ENCODE results near the gene PLD1. TPM values are rescaled to one million over a fixed set of nuclear protein-coding genes. Genes with fewer than 3 reads are reported as not detected.
A peak's percentile ranks its signal among the peaks of the same experiment; 100 is the strongest.

PLD1 gene
- total RNA-seq, 4 donors from 2014 or later: 52.1 to 88.3 (median 77.4) TPM

GRCh38 chr3:171842864-171843518 is 32.7 kb upstream of the PLD1 start, which contains the start of gene TMEM212:
Gene TMEM212 (plus strand): TSS chr3:171843349. CDS start chr3:171843384, 35 bp downstream.
- Histone ChIP-seq H3K4me1 (peaks cover 0 to 12% (median 0%) of the 10 kb centered on the region in 4 donors), H3K27me3 (no peaks in the 10 kb centered on the region), H3K27ac (peak within 1 kb of the TSS in 3 of 4 donors; percentile 17 to 40 (median 38)), H3K9me3 (no peaks in the 10 kb centered on the region), H3K4me3 (no peak within 1 kb of the TSS), H3K36me3 (no peaks in the 10 kb centered on the region)
- intact Hi-C loops (cut with DNase I; ENCODE audit: low total_unique reads): no loop called here
- TF ChIP-seq EP300 (IDR thresholded peaks at IDR 0.05; ENCODE audit: low read depth): no peak
- no peak for TF ChIP-seq CTCF (IDR thresholded peaks at IDR 0.05)
- no peak for TF ChIP-seq POLR2A (IDR thresholded peaks at IDR 0.05)
- no peak for TF ChIP-seq POLR2AphosphoS5 (IDR thresholded peaks at IDR 0.05)
- 57 to 67% methylated on average over 5 of the region's 5 CpGs for WGBS, 2 donors (ENCODE audit: low coverage in 1 of 2)
- in situ Hi-C loops (cut with MboI; ENCODE audit: low pct_ligation_motif_present in 1 of 4, low pct_unique_long_range_greater_than_20kb in 1 of 4, low sequenced_read_pairs in 3 of 4): loop anchor here in 2 of 4 donors (25.0 kb wide), 2 partner anchors 206 to 494 kb away; no protein-coding TSS in a partner anchor
- no peak for DNase-seq

GRCh38 chr3:171841620-171842000 is 31.3 kb upstream of the PLD1 start:
- Histone ChIP-seq H3K36me3 (no peaks in the 10 kb centered on the region), H3K4me3 (no peak overlapping the region), H3K4me1 (peaks cover 0 to 15% (median 0%) of the 10 kb centered on the region in 4 donors), H3K9me3 (no peaks in the 10 kb centered on the region), H3K27me3 (no peaks in the 10 kb centered on the region), H3K27ac (no peak overlapping the region)
- WGBS, 2 donors (ENCODE audit: low coverage in 1 of 2): 87 to 88% methylated on average over 1 of the region's 1 CpG
- in situ Hi-C loops (cut with MboI; ENCODE audit: low pct_ligation_motif_present in 1 of 4, low pct_unique_long_range_greater_than_20kb in 1 of 4, low sequenced_read_pairs in 3 of 4) (loop anchor here in 2 of 4 donors (25.0 kb wide), 2 partner anchors 204 to 496 kb away; no protein-coding TSS in a partner anchor), intact Hi-C loops (cut with DNase I; ENCODE audit: low total_unique reads) (no loop called here)
- DNase-seq: no peak
- TF ChIP-seq POLR2AphosphoS5 (IDR thresholded peaks at IDR 0.05): no peak
- no peak for TF ChIP-seq POLR2A (IDR thresholded peaks at IDR 0.05)
- no peak for TF ChIP-seq EP300 (IDR thresholded peaks at IDR 0.05; ENCODE audit: low read depth)
- no peak for TF ChIP-seq CTCF (IDR thresholded peaks at IDR 0.05)

- 75 to 82% methylated on average over 3 to 6 of the region's 6 CpGs for WGBS, 2 donors (ENCODE audit: low coverage in 1 of 2)
- Histone ChIP-seq H3K36me3 (no peaks in the 10 kb centered on the region), H3K4me3 (no peak overlapping the region), H3K4me1 (peaks cover 0 to 15% (median 0%) of the 10 kb centered on the region in 4 donors), H3K27me3 (no peaks in the 10 kb centered on the region), H3K27ac (no peak overlapping the region), H3K9me3 (no peaks in the 10 kb centered on the region)
- no peak for TF ChIP-seq EP300 (IDR thresholded peaks at IDR 0.05; ENCODE audit: low read depth)
- TF ChIP-seq POLR2AphosphoS5 (IDR thresholded peaks at IDR 0.05): no peak
- TF ChIP-seq POLR2A (IDR thresholded peaks at IDR 0.05): no peak
- no peak for TF ChIP-seq CTCF (IDR thresholded peaks at IDR 0.05)
- intact Hi-C loops (cut with DNase I; ENCODE audit: low total_unique reads) (no loop called here), in situ Hi-C loops (cut with MboI; ENCODE audit: low pct_ligation_motif_present in 1 of 4, low pct_unique_long_range_greater_than_20kb in 1 of 4, low sequenced_read_pairs in 3 of 4) (loop anchor here in 2 of 4 donors (25.0 kb wide), 2 partner anchors 204 to 496 kb away; no protein-coding TSS in a partner anchor)
- no peak for DNase-seq
These were observed 30.7 kb upstream of the PLD1 start for GRCh38 chr3:171840811-171841619.

GRCh38 chr3:171840445-171840810 is 30.1 kb upstream of the PLD1 start:
- H3K27ac ChIP-seq: no peak overlapping the region
- in situ Hi-C loops (cut with MboI; ENCODE audit: low pct_ligation_motif_present in 1 of 4, low pct_unique_long_range_greater_than_20kb in 1 of 4, low sequenced_read_pairs in 3 of 4): loop anchor here in 2 of 4 donors (25.0 kb wide), 2 partner anchors 203 to 497 kb away; no protein-coding TSS in a partner anchor

More at GRCh38 chr3:171840445-171840810, 30.1 kb upstream of the PLD1 start:
- intact Hi-C loops (cut with DNase I; ENCODE audit: low total_unique reads): no loop called here
- no peaks in the 10 kb centered on the region for H3K27me3 ChIP-seq
- TF ChIP-seq EP300 (IDR thresholded peaks at IDR 0.05; ENCODE audit: low read depth) (no peak), POLR2A (IDR thresholded peaks at IDR 0.05) (no peak), CTCF (IDR thresholded peaks at IDR 0.05) (no peak), POLR2AphosphoS5 (IDR thresholded peaks at IDR 0.05) (no peak)
- H3K4me1 ChIP-seq: peaks cover 0 to 15% (median 0%) of the 10 kb centered on the region in 4 donors
- DNase-seq: no peak
- H3K9me3 ChIP-seq: no peaks in the 10 kb centered on the region
- no peaks in the 10 kb centered on the region for H3K36me3 ChIP-seq
- no peak overlapping the region for H3K4me3 ChIP-seq
- 56 to 100% methylated on average over 1 to 2 of the region's 2 CpGs for WGBS, 2 donors (ENCODE audit: low coverage in 1 of 2)

Measured in transverse colon (tissue), 4 donors.